ENCODE measurements around the gene SEC14L2. TPM values are rescaled to one million over a fixed set of nuclear protein-coding genes. Genes with fewer than 3 reads are reported as not detected.

SEC14L2 gene
- total RNA-seq, 1 experiment from 2014 or later: 8.2 TPM

- peak overlapping the region; percentile 36 for H3K18ac ChIP-seq (ENCODE audit: insufficient read length, low read depth, low read length)
- DNase-seq: no peak
- peaks cover 10% of the 10 kb centered on the region for H3K79me1 ChIP-seq (ENCODE audit: insufficient read depth, low read depth, low read length, poor library complexity, severe bottlenecking)
- H3K27me3 ChIP-seq (ENCODE audit: insufficient read depth, low read length): no peaks in the 10 kb centered on the region
- no peak overlapping the region for H2BK15ac ChIP-seq (ENCODE audit: low read depth, low read length)
- Mint-ChIP-seq H3K9me3 (no peaks in the 10 kb centered on the region), H3K4me3 (peak overlapping the region; percentile 96 to 99), H3K27me3 (ENCODE audit: low read depth) (no peaks in the 10 kb centered on the region), H3K4me1 (peaks cover 16 to 20% of the 10 kb centered on the region in 2 experiments), H3K27ac (peak overlapping the region; percentile 83 to 98 (median 91)), H3K36me3 (ENCODE audit: insufficient read depth in 1 of 3, low read depth in 3 of 3) (peaks cover 7 to 21% (median 19%) of the 10 kb centered on the region in 3 experiments)
- H3K56ac ChIP-seq (ENCODE audit: insufficient read length, low read depth, low read length): no peak overlapping the region
- no peaks in the 10 kb centered on the region; the same call in 1 of the 2 replicates for H3K4me1 ChIP-seq (ENCODE audit: insufficient read depth, low read length)
- TF ChIP-seq CTCF (conservative IDR thresholded peaks at IDR 0.05): no peak
- H2BK12ac ChIP-seq (ENCODE audit: insufficient read length, low read depth, low read length): no peak overlapping the region
- no peak overlapping the region for H3K4ac ChIP-seq (ENCODE audit: low read depth, low read length)
- H2BK5ac ChIP-seq (ENCODE audit: insufficient read length, low read length): no peak overlapping the region
- no peak overlapping the region for H2BK120ac ChIP-seq (ENCODE audit: low read depth, low read length, poor library complexity, severe bottlenecking)
- no peak overlapping the region for H2AFZ ChIP-seq (ENCODE audit: low read length)
- no peak overlapping the region for H4K8ac ChIP-seq (replicated peaks; ENCODE audit: insufficient read length, low read depth, low read length)
- WGBS (ENCODE audit: extremely low coverage, insufficient read length, low lambda C conversion rate): no CpG with 5 or more reads among the region's 9 CpGs
- no peak overlapping the region for H4K5ac ChIP-seq (ENCODE audit: insufficient read length, low read depth, low read length)
- H3K23me2 ChIP-seq (ENCODE audit: insufficient read length, low read depth, low read length, poor library complexity, severe bottlenecking): peaks cover 3% of the 10 kb centered on the region
- peak overlapping the region; percentile 75 for H3K4me2 ChIP-seq (ENCODE audit: insufficient read depth, insufficient read length, low read length)
- peaks cover 15% of the 10 kb centered on the region for H3K79me2 ChIP-seq (ENCODE audit: insufficient read depth, low read length)
- H3K27ac ChIP-seq (ENCODE audit: insufficient read length, low read depth, low read length): no peak overlapping the region
- H4K20me1 ChIP-seq (ENCODE audit: control insufficient read depth, insufficient read depth, insufficient read length): no peaks in the 10 kb centered on the region
- H3K9ac ChIP-seq (ENCODE audit: extremely low read depth, insufficient read length, low read length): peak overlapping the region; percentile 34
- H3T11ph ChIP-seq (ENCODE audit: low read length): no peak overlapping the region
- H4K91ac ChIP-seq (ENCODE audit: insufficient read length, low read depth, low read length): no peak overlapping the region
- no peak overlapping the region for H2BK20ac ChIP-seq (ENCODE audit: low read depth, low read length, poor library complexity, severe bottlenecking)
- H3K14ac ChIP-seq (ENCODE audit: insufficient read depth, low read length): 0 out of 2 replicates have a peak overlapping the region, but pooled peaks have one; percentile 45
- H3K9me3 ChIP-seq (ENCODE audit: control insufficient read depth, low read depth, low read length): no peaks in the 10 kb centered on the region
- H3K23ac ChIP-seq (ENCODE audit: insufficient read length, low read depth, low read length): no peak overlapping the region
- no peak overlapping the region for H2AK5ac ChIP-seq (ENCODE audit: insufficient read length, low read length)
Observed at GRCh38 chr22:30357236-30357570, 39.6 kb upstream of the SEC14L2 start.
